Smooth muscle cell of the brain vasculature (primary cell): ENCODE results near the gene NALF2.

Source experiments
- DNase-seq: peaks from one replicate; pipeline ENCODE4 v3.0.0-alpha.2; 2012; ENCODE audit warnings: low read depth, low spot score

NALF2 gene

DNA sequence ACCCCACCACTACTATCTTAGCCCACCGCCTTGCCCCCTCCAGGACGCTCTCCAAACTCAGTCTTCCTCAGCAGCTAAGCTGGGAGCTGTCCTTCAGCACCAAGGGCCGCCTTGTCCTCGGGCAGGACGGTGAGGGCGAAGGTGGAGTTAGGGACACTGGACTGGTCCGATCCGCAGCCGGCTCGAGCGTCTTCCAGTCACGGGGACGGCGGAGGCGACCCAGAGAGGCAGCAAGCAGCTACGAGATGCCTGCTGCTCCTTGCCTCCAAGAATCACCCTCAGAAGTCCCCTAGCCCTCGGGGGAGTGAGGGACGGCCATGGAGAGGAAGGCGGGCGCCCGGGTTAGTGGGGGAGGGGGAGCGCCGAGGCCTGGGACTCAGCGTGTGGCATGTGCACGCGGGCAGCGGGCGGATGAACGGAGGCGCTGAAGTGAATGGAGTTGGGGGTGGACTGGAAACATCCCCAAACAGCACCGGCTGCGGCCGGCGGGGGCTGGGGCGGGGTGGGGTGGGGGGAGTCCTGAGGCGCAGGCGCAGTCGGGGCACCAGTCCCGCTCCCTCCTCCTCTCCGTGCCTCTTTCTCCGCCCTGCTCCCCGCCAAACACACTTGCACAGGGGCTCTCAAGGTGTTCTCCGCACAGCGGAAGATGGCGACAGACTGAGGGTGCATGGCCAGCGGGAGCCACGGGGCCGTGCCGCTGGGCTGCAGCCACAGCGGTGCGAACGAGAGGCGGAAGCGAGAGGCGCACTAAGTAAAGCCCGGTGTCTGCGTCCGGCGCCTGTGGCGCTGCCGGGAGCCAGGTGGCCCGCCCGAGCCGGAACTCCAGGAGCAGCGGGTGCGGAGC lies at the start of gene NALF2:
Gene NALF2 (plus strand): TSS at position 545 of the 844 bp plus-strand sequence. CDS start 957 bp downstream, outside the sequence.
- DNase-seq, result no peak

DNA sequence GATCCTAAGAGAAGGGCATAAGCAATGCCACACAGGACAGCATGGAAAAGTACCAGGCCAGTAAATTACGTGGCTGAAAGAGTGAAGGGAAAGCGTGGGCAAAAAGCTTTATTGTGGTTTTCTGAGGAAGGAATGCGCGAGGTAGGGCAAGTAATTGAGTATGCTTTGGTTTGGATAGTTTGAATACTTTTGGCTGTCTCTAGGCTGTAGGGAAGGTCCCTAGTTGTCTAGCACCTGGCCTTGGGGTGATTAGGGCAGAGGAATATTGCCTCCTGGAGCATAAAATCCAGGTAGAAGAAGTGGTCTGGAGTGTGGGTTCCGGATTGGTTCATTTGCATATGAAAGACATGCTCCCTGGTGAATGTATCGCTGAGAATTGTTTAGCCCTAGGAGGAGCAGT lies 46.4 kb upstream of the NALF2 start:
- DNase-seq, result no peak

DNA sequence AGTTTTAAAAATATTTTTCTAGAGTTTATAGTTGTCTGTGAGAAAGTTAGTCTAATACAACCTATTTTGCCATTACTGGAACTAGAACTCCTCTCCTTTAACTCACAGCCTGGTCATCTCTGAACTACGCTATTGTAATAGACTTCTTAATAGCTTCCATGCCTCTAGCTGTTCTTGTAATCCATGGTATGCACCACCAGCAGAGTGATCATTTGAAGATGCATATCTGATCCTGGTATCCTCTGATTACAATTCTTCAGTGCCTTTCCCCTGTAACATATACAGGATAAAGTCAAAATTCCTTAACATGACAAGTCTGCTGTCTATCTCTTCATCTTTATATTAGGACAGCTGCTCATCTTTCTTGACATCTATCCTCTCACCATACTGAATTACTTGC lies 37.6 kb upstream of the NALF2 start:
- no peak for DNase-seq

DNA sequence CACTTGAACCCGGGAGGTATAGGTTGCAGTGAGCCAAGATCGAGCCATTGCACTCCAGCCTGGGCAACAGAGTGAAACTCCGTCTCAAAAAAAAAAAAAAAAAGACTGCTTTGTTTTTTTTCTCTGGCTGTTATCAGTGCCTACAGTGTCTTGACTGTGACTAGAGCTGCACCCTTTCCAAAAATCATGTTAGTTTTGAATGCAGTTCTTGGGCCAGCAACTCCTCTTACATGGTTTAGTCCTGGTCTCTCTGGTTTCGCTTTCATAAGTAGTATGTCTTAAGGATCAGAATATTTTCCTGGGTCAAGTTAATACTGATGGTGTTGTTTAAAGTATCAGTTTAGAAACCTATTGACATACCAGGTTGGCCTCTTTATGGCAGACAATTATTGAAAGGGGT lies 34.2 kb upstream of the NALF2 start:
- no peak for DNase-seq

- no peak for DNase-seq
These were observed 14.5 kb upstream of the NALF2 start for GRCh38 chrX:69489625-69490024.

- no peak for DNase-seq
These were observed 10.9 kb upstream of the NALF2 start for GRCh38 chrX:69493193-69493592.

- no peak for DNase-seq
These were observed 10.4 kb upstream of the NALF2 start for GRCh38 chrX:69493766-69494165.

- DNase-seq, result no peak
These were observed 7.9 kb upstream of the NALF2 start for GRCh38 chrX:69496183-69496582.

DNA sequence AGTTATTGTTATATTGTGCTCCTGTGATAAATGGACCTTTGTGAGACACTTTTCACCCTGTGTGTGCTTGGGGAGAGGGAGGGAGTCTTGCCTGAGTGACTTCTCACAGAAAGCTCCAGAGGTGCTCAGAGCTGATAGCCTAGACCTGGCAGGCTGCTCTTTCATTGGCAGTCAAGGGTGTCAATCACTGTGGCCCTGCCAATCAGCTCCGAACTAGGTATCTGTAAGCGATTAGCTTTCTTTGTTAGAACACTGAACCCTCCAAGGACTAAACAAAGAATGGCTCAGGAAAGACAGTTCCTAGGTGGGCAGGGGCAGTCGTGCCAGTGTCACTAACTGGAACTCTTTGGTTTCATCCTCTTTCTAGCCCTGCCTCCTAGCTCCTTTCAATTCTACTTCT lies 2.7 kb upstream of the NALF2 start:
- DNase-seq, result no peak

GRCh38 chrX:69503228-69503781 lies 821 bp upstream of the NALF2 start:
- no peak for DNase-seq

DNA sequence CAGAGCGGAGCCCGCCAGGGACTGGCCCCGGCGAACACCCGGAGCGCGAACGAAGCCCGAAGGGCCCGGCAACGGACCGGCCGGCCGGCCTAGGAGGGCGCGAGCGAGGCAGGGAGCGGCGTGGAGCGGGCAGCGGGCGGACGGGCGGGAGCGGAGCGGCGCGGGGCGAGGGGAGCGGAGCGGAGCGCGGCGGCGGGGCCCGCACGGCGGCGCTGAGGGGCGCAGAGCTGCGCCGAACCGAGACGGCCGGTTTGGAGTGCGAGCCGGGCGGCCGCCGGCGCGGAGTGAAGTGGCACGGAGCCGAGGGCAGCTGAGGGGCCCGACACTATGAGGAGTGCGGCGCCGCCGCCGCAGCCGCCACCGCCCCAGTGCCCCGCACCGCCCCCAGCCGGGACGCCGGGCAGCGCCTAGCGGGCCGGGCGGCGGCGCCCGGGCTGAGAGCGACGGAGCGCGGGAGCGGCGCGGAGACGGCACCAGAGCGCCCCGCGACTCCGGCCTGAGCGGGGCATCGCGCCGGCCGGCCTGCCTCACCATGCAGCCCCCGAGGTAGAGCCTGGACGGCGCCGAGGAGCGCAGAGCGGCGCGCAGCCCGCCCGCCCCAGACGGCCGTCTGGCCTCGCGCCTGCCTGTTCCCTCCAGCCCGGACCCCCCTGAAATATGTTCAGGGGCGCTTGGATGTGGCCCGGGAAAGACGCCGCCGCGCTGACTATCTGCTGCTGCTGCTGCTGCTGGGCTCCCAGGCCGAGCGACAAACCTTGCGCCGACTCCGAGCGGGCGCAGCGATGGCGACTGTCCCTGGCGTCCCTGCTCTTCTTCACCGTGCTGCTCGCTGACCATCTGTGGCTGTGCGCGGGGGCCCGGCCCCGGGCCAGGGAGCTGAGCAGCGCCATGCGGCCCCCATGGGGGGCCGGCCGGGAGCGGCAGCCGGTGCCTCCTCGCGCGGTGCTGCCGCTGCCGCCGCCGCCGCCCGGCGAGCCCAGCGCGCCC lies 793 bp downstream of the NALF2 start:
- DNase-seq, result no peak

DNA sequence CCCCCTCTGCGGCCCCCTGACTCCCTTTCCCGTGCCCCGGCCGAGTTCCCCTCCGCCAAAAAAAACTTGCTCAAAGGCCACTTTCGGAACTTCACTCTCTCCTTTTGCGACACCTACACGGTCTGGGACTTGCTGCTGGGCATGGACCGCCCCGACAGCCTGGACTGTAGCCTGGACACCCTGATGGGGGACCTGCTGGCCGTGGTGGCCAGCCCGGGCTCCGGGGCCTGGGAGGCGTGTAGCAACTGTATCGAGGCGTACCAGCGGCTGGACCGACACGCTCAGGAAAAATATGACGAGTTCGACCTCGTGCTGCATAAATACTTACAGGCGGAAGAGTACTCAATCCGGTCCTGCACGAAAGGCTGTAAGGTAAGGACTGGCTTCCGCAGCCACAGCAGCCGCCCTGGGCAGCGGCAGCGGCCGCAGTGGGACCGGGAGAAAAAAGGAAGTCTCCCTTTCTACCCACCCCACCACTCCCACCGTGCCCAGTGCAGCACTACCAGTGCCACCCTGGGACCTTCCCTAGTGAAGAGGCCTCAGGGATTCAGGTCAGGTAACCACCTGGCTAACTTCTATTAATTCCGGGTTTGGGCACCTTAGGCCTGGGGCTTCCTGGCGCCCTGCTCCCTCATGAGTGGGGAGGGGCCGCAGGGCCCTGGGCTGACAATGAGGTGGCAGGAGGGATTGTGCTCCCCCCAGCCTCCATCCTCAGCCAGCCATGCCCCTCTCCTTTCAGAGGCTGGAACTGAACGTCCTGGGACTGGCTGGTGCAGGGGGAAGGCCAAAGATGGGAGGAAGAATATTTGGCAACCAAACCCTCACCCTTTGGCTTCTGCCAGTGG lies 1.9 kb downstream of the NALF2 start:
- DNase-seq, result no peak

GRCh38 chrX:69506617-69507499 lies 2.7 kb downstream of the NALF2 start:
- DNase-seq, result no peak

DNA sequence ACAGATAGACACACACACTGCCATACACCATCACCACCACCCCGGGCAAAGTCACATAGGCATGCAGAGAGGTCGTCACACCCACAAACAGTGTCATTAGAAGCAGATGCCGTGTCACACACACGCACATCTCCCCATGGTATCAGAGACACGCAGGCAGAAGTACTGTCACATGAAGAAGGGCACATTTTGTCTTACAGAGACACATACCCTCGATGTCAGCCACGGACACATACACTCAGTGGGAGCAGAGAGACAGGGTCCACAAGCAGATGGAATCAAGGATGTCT lies 3.3 kb downstream of the NALF2 start:
- DNase-seq, result no peak

GRCh38 chrX:69508610-69509009 lies 4.5 kb downstream of the NALF2 start:
- DNase-seq, result no peak

DNA sequence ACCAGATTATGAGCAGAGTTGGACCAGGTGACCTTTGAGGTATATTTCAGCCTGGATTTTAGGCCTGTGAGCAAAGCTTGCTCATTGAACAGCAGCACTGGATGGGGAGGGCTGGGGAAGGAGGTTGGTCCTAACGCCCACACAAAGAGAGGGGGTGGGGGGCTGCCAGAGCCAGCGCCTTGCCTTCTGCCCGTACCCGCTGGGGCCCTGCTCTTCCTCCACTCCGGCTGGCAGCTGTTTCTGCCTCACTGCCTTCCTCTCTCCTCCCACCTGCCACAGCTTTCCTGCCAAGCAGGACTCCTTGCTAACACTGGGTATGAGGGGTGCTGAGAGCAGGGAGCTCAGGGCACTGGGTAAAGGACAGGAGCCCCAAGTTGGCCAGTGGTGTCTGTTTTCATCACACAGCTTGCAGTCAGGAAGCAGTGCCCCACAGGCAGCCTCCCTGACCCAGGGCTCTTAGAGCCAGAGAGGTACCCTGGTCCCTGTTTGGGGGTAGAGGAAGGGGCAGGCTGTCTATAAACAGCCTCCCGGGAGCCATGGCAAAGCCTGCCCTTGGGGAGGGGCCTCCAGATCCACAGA lies 6.1 kb downstream of the NALF2 start:
- DNase-seq, result no peak

GRCh38 chrX:69510914-69511513 lies 6.9 kb downstream of the NALF2 start:
- DNase-seq, result no peak

- no peak for DNase-seq
These were observed 17.9 kb downstream of the NALF2 start for GRCh38 chrX:69522052-69522451.

DNA sequence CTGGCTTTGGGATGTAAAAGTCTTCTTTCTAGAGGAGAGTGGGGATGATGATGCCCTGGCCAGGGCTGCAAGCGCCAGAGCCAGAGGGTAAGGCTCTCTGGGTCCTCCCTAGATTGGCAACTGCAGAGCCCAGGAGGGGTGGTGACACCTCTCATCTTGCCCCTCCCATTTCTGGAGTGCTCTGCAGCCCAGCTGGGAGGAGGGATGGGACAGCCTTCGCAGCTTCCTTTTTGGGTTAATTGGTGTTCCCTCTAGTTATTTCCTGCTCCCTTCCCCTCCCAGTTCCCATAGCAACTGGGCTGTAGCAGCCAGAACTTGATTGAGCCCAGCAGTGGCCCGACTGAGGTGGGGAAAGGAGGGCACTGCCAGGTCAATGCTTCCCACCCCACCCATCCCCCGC lies 19.2 kb downstream of the NALF2 start:
- no peak for DNase-seq
